Measurements from ENCODE around the gene RAD51. TPM values are rescaled to one million over a fixed set of nuclear protein-coding genes. Genes with fewer than 3 reads are reported as not detected.

The RAD51 gene
- total and polyA plus RNA-seq, 9 of the 15 experiments (the other 6 are each of a cell fraction or from before 2014, with no cell fraction given): 16.0 to 63.8 (median 34.6) TPM

DNA sequence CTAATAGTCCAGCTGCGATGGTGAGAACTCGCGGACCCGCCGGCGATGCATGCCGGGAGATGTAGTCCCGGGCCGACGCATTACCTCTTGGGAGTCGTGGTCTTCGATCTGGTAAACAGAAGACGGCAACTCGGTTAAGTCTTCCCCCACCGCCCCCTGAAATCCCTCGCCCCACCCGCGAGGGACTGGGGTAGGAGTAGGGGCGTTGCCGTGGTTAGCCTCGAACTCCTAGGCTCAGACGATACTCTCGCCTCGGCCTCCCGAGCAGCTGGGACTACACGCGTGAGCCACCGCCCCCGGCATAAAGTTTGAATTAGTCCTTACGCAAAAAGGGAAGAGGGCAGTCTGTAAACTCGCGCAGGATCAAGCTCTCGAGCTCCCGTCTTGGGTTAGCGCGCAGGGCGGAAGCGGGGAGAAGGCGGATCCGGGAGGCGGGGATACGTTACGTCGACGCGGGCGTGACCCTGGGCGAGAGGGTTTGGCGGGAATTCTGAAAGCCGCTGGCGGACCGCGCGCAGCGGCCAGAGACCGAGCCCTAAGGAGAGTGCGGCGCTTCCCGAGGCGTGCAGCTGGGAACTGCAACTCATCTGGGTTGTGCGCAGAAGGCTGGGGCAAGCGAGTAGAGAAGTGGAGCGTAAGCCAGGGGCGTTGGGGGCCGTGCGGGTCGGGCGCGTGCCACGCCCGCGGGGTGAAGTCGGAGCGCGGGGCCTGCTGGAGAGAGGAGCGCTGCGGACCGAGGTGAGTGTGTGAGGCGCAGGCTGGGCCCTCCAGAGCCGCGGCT lies at the start of gene RAD51 (continued):
- TF ChIP-seq, protein P1, sequence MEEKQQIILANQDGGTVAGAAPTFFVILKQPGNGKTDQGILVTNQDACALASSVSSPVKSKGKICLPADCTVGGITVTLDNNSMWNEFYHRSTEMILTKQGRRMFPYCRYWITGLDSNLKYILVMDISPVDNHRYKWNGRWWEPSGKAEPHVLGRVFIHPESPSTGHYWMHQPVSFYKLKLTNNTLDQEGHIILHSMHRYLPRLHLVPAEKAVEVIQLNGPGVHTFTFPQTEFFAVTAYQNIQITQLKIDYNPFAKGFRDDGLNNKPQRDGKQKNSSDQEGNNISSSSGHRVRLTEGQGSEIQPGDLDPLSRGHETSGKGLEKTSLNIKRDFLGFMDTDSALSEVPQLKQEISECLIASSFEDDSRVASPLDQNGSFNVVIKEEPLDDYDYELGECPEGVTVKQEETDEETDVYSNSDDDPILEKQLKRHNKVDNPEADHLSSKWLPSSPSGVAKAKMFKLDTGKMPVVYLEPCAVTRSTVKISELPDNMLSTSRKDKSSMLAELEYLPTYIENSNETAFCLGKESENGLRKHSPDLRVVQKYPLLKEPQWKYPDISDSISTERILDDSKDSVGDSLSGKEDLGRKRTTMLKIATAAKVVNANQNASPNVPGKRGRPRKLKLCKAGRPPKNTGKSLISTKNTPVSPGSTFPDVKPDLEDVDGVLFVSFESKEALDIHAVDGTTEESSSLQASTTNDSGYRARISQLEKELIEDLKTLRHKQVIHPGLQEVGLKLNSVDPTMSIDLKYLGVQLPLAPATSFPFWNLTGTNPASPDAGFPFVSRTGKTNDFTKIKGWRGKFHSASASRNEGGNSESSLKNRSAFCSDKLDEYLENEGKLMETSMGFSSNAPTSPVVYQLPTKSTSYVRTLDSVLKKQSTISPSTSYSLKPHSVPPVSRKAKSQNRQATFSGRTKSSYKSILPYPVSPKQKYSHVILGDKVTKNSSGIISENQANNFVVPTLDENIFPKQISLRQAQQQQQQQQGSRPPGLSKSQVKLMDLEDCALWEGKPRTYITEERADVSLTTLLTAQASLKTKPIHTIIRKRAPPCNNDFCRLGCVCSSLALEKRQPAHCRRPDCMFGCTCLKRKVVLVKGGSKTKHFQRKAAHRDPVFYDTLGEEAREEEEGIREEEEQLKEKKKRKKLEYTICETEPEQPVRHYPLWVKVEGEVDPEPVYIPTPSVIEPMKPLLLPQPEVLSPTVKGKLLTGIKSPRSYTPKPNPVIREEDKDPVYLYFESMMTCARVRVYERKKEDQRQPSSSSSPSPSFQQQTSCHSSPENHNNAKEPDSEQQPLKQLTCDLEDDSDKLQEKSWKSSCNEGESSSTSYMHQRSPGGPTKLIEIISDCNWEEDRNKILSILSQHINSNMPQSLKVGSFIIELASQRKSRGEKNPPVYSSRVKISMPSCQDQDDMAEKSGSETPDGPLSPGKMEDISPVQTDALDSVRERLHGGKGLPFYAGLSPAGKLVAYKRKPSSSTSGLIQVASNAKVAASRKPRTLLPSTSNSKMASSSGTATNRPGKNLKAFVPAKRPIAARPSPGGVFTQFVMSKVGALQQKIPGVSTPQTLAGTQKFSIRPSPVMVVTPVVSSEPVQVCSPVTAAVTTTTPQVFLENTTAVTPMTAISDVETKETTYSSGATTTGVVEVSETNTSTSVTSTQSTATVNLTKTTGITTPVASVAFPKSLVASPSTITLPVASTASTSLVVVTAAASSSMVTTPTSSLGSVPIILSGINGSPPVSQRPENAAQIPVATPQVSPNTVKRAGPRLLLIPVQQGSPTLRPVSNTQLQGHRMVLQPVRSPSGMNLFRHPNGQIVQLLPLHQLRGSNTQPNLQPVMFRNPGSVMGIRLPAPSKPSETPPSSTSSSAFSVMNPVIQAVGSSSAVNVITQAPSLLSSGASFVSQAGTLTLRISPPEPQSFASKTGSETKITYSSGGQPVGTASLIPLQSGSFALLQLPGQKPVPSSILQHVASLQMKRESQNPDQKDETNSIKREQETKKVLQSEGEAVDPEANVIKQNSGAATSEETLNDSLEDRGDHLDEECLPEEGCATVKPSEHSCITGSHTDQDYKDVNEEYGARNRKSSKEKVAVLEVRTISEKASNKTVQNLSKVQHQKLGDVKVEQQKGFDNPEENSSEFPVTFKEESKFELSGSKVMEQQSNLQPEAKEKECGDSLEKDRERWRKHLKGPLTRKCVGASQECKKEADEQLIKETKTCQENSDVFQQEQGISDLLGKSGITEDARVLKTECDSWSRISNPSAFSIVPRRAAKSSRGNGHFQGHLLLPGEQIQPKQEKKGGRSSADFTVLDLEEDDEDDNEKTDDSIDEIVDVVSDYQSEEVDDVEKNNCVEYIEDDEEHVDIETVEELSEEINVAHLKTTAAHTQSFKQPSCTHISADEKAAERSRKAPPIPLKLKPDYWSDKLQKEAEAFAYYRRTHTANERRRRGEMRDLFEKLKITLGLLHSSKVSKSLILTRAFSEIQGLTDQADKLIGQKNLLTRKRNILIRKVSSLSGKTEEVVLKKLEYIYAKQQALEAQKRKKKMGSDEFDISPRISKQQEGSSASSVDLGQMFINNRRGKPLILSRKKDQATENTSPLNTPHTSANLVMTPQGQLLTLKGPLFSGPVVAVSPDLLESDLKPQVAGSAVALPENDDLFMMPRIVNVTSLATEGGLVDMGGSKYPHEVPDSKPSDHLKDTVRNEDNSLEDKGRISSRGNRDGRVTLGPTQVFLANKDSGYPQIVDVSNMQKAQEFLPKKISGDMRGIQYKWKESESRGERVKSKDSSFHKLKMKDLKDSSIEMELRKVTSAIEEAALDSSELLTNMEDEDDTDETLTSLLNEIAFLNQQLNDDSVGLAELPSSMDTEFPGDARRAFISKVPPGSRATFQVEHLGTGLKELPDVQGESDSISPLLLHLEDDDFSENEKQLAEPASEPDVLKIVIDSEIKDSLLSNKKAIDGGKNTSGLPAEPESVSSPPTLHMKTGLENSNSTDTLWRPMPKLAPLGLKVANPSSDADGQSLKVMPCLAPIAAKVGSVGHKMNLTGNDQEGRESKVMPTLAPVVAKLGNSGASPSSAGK (IDR thresholded peaks at IDR 0.05): peak; percentile 92
- peak; percentile 92 for TF ChIP-seq EP400 (IDR thresholded peaks at IDR 0.05)
- TF ChIP-seq ETV5 (CRISPR knock-in tag; IDR thresholded peaks at IDR 0.05; ENCODE audit: low read depth): peak; percentile 60; the same call in 1 of the 2 replicates
- TF ChIP-seq MTA1 (IDR thresholded peaks at IDR 0.05; ENCODE audit: borderline replicate concordance): 0 out of 2 replicates have a peak, but pooled peaks have one; percentile 21
- peak; percentile 91 for TF ChIP-seq CREM (IDR thresholded peaks at IDR 0.05; ENCODE audit: low read depth)
- TF ChIP-seq, protein P2, sequence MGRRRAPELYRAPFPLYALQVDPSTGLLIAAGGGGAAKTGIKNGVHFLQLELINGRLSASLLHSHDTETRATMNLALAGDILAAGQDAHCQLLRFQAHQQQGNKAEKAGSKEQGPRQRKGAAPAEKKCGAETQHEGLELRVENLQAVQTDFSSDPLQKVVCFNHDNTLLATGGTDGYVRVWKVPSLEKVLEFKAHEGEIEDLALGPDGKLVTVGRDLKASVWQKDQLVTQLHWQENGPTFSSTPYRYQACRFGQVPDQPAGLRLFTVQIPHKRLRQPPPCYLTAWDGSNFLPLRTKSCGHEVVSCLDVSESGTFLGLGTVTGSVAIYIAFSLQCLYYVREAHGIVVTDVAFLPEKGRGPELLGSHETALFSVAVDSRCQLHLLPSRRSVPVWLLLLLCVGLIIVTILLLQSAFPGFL (CRISPR knock-in tag; IDR thresholded peaks at IDR 0.05): no peak; the same call in 1 of the 2 replicates
- no peak for TF ChIP-seq TRIM28 (IDR thresholded peaks at IDR 0.05)
- no peak; the same call in 1 of the 2 replicates for TF ChIP-seq GATAD2B (IDR thresholded peaks at IDR 0.05; ENCODE audit: borderline replicate concordance)
- TF ChIP-seq, protein P3, sequence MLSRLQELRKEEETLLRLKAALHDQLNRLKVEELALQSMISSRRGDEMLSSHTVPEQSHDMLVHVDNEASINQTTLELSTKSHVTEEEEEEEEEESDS (CRISPR knock-in tag; IDR thresholded peaks at IDR 0.05): no peak
- TF ChIP-seq SMARCB1 (IDR thresholded peaks at IDR 0.05; ENCODE audit: insufficient read length, low read depth): no peak
- TF ChIP-seq NEUROD1 (IDR thresholded peaks at IDR 0.05; ENCODE audit: borderline replicate concordance, low read depth, low read length, partially characterized antibody): peak; percentile 33
- no peak for TF ChIP-seq GATA2 (CRISPR knock-in tag; IDR thresholded peaks at IDR 0.05)
- no peak for TF ChIP-seq TAL1 (IDR thresholded peaks at IDR 0.05)
- TF ChIP-seq, protein P4, sequence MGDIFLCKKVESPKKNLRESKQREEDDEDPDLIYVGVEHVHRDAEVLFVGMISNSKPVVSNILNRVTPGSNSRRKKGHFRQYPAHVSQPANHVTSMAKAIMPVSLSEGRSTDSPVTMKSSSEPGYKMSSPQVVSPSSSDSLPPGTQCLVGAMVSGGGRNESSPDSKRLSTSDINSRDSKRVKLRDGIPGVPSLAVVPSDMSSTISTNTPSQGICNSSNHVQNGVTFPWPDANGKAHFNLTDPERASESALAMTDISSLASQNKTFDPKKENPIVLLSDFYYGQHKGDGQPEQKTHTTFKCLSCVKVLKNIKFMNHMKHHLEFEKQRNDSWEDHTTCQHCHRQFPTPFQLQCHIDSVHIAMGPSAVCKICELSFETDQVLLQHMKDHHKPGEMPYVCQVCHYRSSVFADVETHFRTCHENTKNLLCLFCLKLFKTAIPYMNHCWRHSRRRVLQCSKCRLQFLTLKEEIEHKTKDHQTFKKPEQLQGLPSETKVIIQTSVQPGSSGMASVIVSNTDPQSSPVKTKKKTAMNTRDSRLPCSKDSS (IDR thresholded peaks at IDR 0.05; ENCODE audit: low read depth, partially characterized antibody): no peak
